Measurements from ENCODE around the gene ADAMTS1. TPM values are rescaled to one million over a fixed set of nuclear protein-coding genes. Genes with fewer than 3 reads are reported as not detected.
A peak's percentile ranks its signal among the peaks of the same experiment; 100 is the strongest.

ADAMTS1 gene
- total RNA-seq, 1 donor from 2014 or later: 59.3 TPM

GRCh38 chr21:26800455-26800854, 44.8 kb downstream of the ADAMTS1 start:
- H3K4me3 ChIP-seq: no peak overlapping the region
- ATAC-seq: no peak
- DNase-seq: no peak
- peak overlapping the region; percentile 69 for H3K27ac ChIP-seq
- H3K9me3 ChIP-seq: no peaks in the 10 kb centered on the region
- H3K4me1 ChIP-seq: peaks cover 18% of the 10 kb centered on the region
- TF ChIP-seq CTCF (IDR thresholded peaks at IDR 0.05): no peak
- intact Hi-C loops (cut with DNase I): no loop called here
- H3K27me3 ChIP-seq (ENCODE audit: low read depth): no peaks in the 10 kb centered on the region
- H3K36me3 ChIP-seq: no peaks in the 10 kb centered on the region

- no peaks in the 10 kb centered on the region for H3K9me3 ChIP-seq
- intact Hi-C loops (cut with DNase I): no loop called here
- H3K4me1 ChIP-seq: peaks cover 18% of the 10 kb centered on the region
- H3K27me3 ChIP-seq (ENCODE audit: low read depth): no peaks in the 10 kb centered on the region
- ATAC-seq (peak; percentile 29 to 62), DNase-seq (no peak)
- H3K27ac ChIP-seq: no peak overlapping the region
- no peak for TF ChIP-seq CTCF (IDR thresholded peaks at IDR 0.05)
- no peaks in the 10 kb centered on the region for H3K36me3 ChIP-seq
- H3K4me3 ChIP-seq: no peak overlapping the region
These were observed 45.2 kb downstream of the ADAMTS1 start for GRCh38 chr21:26800001-26800400.

- ATAC-seq: peak; percentile 80 to 87
- intact Hi-C loops (cut with DNase I): no loop called here
- Histone ChIP-seq H3K36me3 (no peaks in the 10 kb centered on the region), H3K4me1 (peaks cover 15% of the 10 kb centered on the region), H3K9me3 (no peaks in the 10 kb centered on the region), H3K4me3 (no peak overlapping the region), H3K27ac (no peak overlapping the region), H3K27me3 (ENCODE audit: low read depth) (no peaks in the 10 kb centered on the region)
- DNase-seq: no peak
- TF ChIP-seq CTCF (IDR thresholded peaks at IDR 0.05): no peak
These were observed 46.1 kb downstream of the ADAMTS1 start for GRCh38 chr21:26798856-26799751.

- no peaks in the 10 kb centered on the region for H3K9me3 ChIP-seq
- peaks cover 15% of the 10 kb centered on the region for H3K4me1 ChIP-seq
- ATAC-seq (no peak), DNase-seq (no peak)
- no peak overlapping the region for H3K27ac ChIP-seq
- no peaks in the 10 kb centered on the region for H3K27me3 ChIP-seq (ENCODE audit: low read depth)
- H3K36me3 ChIP-seq: no peaks in the 10 kb centered on the region
- intact Hi-C loops (cut with DNase I): no loop called here
- no peak for TF ChIP-seq CTCF (IDR thresholded peaks at IDR 0.05)
- no peak overlapping the region for H3K4me3 ChIP-seq
These were observed 47.2 kb downstream of the ADAMTS1 start for GRCh38 chr21:26797878-26798456.

GRCh38 chr21:26795866-26796329, 49.3 kb downstream of the ADAMTS1 start:
- intact Hi-C loops (cut with DNase I): no loop called here
- H3K27ac ChIP-seq: no peak overlapping the region
- H3K4me3 ChIP-seq: no peak overlapping the region
- H3K27me3 ChIP-seq (ENCODE audit: low read depth): no peaks in the 10 kb centered on the region
- no peak for TF ChIP-seq CTCF (IDR thresholded peaks at IDR 0.05)
- no peaks in the 10 kb centered on the region for H3K36me3 ChIP-seq
- H3K9me3 ChIP-seq: no peaks in the 10 kb centered on the region
- no peak for DNase-seq
- peaks cover 9% of the 10 kb centered on the region for H3K4me1 ChIP-seq
- ATAC-seq: peak; percentile 35 to 41
